Activated T-cell treated with anti-CD3 and anti-CD28 coated beads, Interleukin-2, amount 50 U/mL, for 72 hours (primary cell): Measurements from ENCODE around the gene TKTL1. TPM values are rescaled to one million over a fixed set of nuclear protein-coding genes. Genes with fewer than 3 reads are reported as not detected.
"Not testable (repeated sequence)": the region's sequence is repeated elsewhere in the genome, so short reads cannot be mapped to it uniquely, and the experiment has no call there.

Experiments used
- ATAC-seq, 2 donors: fragments of 150-1000 bp; cut with Tn5 transposase; replicated peaks in 1 of 2; 2 replicates each; pipeline ENCODE4 v1.10.0; 2021; ENCODE audit warnings: moderate library complexity in 2 of 2, mild to moderate bottlenecking in 1 of 2
- DNase-seq, 2 donors: peaks; one replicate each; pipeline ENCODE4 v3.0.0; 2021 to 2022; ENCODE audit warnings: mixed read lengths in 1 of 2
- H3K27ac Mint-ChIP-seq: one replicate; pipeline ENCODE4 v1.8.0; 2022; ENCODE audit warnings: mild to moderate bottlenecking, moderate library complexity, mixed read lengths
- H3K27me3 Mint-ChIP-seq: one replicate; pipeline ENCODE4 v1.8.0; 2022; ENCODE audit warnings: low read depth, mixed read lengths
- H3K36me3 Mint-ChIP-seq, 2 donors: one replicate each; pipeline ENCODE4 v1.8.0; 2022; ENCODE audit warnings: mixed read lengths in 2 of 2, mild to moderate bottlenecking in 1 of 2; ENCODE audit not compliant: insufficient read depth in 2 of 2
- H3K4me1 Mint-ChIP-seq: one replicate; pipeline ENCODE4 v1.8.0; 2022; ENCODE audit warnings: low read depth, mixed read lengths
- H3K4me3 Mint-ChIP-seq, 2 donors: one replicate each; pipeline ENCODE4 v1.8.0; 2022; ENCODE audit warnings: mild to moderate bottlenecking in 2 of 2, mixed read lengths in 2 of 2, moderate library complexity in 2 of 2
- H3K9me3 Mint-ChIP-seq, 2 donors: one replicate each; pipeline ENCODE4 v1.8.0; 2022; ENCODE audit warnings: mixed read lengths in 2 of 2
- total RNA-seq, 2 donors: library from RNA; stranded (reverse); gene quantifications; one replicate each; pipeline ENCODE4 v1.2.3, GENCODE V29; 2022

Gene TKTL1
- total RNA-seq, 2 donors from 2014 or later, result 0.65 to 0.74 TPM

DNA sequence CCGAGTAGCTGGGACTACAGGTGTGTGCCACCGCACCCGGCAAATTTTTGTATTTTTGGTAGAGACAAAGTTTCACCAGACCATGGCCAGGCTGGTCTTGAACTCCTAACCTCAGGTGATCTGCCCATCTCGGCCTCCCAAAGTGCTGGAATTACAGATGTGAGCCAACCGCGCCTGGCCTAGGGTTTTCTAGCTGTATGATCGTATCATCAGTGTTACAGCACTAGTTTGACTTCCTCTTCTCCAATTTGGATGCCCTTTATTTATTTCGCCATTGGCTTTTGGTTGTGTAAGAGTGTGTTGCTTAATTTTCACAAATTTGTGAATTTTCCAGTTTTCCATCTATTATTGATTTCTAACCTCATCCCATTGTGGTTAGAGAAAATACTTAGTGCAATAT is 5.2 kb downstream of the TKTL1 start:
- ATAC-seq (no peak), DNase-seq (no peak)
- Mint-ChIP-seq H3K9me3 (no peaks in the 10 kb centered on the region), H3K4me3 (no peak overlapping the region), H3K27ac (no peak overlapping the region), H3K27me3 (peaks cover 11% of the 10 kb centered on the region), H3K4me1 (no peaks in the 10 kb centered on the region), H3K36me3 (no peaks in the 10 kb centered on the region)

- not testable (repeated sequence) for DNase-seq, H3K4me3 Mint-ChIP-seq, ATAC-seq, H3K36me3 Mint-ChIP-seq, H3K9me3 Mint-ChIP-seq, H3K27ac Mint-ChIP-seq, H3K4me1 Mint-ChIP-seq
- H3K27me3 Mint-ChIP-seq, result peaks cover 16% of the 10 kb centered on the region
These were observed 7.4 kb downstream of the TKTL1 start for GRCh38 chrX:154302998-154303397.

GRCh38 chrX:154303476-154303875 is 7.9 kb downstream of the TKTL1 start:
- H3K27me3 Mint-ChIP-seq, result peaks cover 16% of the 10 kb centered on the region
- H3K36me3 Mint-ChIP-seq, result no peaks in the 10 kb centered on the region
- H3K4me1 Mint-ChIP-seq, result peaks cover 9% of the 10 kb centered on the region
- no peak overlapping the region for H3K4me3 Mint-ChIP-seq
- H3K9me3 Mint-ChIP-seq, result no peaks in the 10 kb centered on the region
- DNase-seq, result no peak
- H3K27ac Mint-ChIP-seq, result no peak overlapping the region
- ATAC-seq, result no peak

DNA sequence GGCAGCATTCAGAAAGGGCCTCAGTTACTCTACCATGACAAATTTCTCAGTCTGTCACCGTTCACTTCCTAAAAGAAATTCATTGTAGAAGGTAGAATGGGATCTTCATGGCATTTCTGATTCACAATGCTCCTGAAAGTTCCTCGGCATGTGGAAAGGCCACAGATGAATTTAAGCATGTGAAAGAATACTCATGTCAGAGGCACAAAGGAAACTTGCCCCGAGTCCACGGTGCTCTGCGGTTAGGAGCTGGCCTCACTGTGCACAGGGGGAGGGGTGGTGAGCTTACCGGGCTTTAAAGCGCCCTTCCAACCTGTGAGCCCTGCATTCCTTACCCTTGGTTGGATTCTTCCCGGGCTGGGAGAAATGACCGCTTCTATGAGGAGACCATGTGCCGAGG is 9.3 kb downstream of the TKTL1 start:
- no peak overlapping the region for H3K4me3 Mint-ChIP-seq
- no peak overlapping the region for H3K27ac Mint-ChIP-seq
- no peaks in the 10 kb centered on the region for H3K9me3 Mint-ChIP-seq
- DNase-seq (no peak), ATAC-seq (no peak)
- peaks cover 15% of the 10 kb centered on the region for H3K4me1 Mint-ChIP-seq
- no peaks in the 10 kb centered on the region for H3K36me3 Mint-ChIP-seq
- peaks cover 16% of the 10 kb centered on the region for H3K27me3 Mint-ChIP-seq

- DNase-seq (no peak), ATAC-seq (no peak)
- peaks cover 16% of the 10 kb centered on the region for H3K4me1 Mint-ChIP-seq
- no peak overlapping the region for H3K4me3 Mint-ChIP-seq
- no peak overlapping the region for H3K27ac Mint-ChIP-seq
- H3K27me3 Mint-ChIP-seq, result peaks cover 16% of the 10 kb centered on the region
- H3K9me3 Mint-ChIP-seq, result no peaks in the 10 kb centered on the region
- H3K36me3 Mint-ChIP-seq, result no peaks in the 10 kb centered on the region
These were observed 10.1 kb downstream of the TKTL1 start for GRCh38 chrX:154305541-154306205.

GRCh38 chrX:154307202-154307601 is 11.6 kb downstream of the TKTL1 start:
- H3K36me3 Mint-ChIP-seq, result no peaks in the 10 kb centered on the region
- H3K27me3 Mint-ChIP-seq, result peaks cover 27% of the 10 kb centered on the region
- DNase-seq (no peak), ATAC-seq (no peak)
- H3K4me3 Mint-ChIP-seq, result no peak overlapping the region
- no peaks in the 10 kb centered on the region for H3K9me3 Mint-ChIP-seq
- peaks cover 32% of the 10 kb centered on the region for H3K4me1 Mint-ChIP-seq
- H3K27ac Mint-ChIP-seq, result no peak overlapping the region

GRCh38 chrX:154308108-154308946 is 12.7 kb downstream of the TKTL1 start:
- H3K4me3 Mint-ChIP-seq, result no peak overlapping the region

GRCh38 chrX:154309041-154309775 is 13.6 kb downstream of the TKTL1 start:
- DNase-seq (no peak), ATAC-seq (no peak)
- Mint-ChIP-seq H3K9me3 (no peaks in the 10 kb centered on the region), H3K4me1 (peaks cover 51% of the 10 kb centered on the region), H3K36me3 (no peaks in the 10 kb centered on the region), H3K27me3 (peaks cover 25% of the 10 kb centered on the region), H3K27ac (no peak overlapping the region), H3K4me3 (no peak overlapping the region)

More at GRCh38 chrX:154308108-154308946, 12.7 kb downstream of the TKTL1 start:
- H3K27ac Mint-ChIP-seq, result peak overlapping the region; percentile 34
- ATAC-seq (peak; percentile 76), DNase-seq (peak; percentile 82 to 85)
- no peaks in the 10 kb centered on the region for H3K36me3 Mint-ChIP-seq
- peaks cover 42% of the 10 kb centered on the region for H3K4me1 Mint-ChIP-seq
- H3K27me3 Mint-ChIP-seq, result peaks cover 26% of the 10 kb centered on the region
- no peaks in the 10 kb centered on the region for H3K9me3 Mint-ChIP-seq

GRCh38 chrX:154310616-154311536 is 15.3 kb downstream of the TKTL1 start:
- Mint-ChIP-seq H3K36me3 (no peaks in the 10 kb centered on the region), H3K27me3 (peaks cover 24% of the 10 kb centered on the region), H3K9me3 (no peaks in the 10 kb centered on the region), H3K4me3 (no peak overlapping the region), H3K27ac (peak overlapping the region; percentile 18), H3K4me1 (peaks cover 59% of the 10 kb centered on the region)
- ATAC-seq (peak; percentile 20 to 21), DNase-seq (no peak)

DNA sequence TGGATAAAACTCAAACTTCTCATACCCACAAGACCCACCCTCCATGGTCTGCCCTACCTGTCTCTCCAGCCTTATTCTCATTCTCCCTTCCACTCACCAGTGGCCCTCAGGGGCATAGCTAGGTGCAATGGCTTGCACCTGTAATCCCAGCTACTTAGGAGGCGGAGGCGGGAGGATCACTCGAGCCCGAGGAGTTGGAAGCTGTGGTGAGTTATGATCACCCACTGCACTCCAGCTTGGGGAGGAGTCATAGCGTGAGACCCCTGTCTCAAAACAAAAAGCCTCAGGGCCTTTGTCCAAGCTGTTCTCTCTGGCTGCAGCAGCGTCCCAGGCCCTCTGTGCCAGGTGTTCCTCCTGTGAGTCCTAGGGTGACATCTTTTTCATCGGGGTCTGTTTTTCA is 16.5 kb downstream of the TKTL1 start:
- H3K4me1 Mint-ChIP-seq, result peaks cover 65% of the 10 kb centered on the region
- DNase-seq, result no peak

GRCh38 chrX:154313147-154313546 is 17.6 kb downstream of the TKTL1 start:
- H3K36me3 Mint-ChIP-seq, result no peaks in the 10 kb centered on the region
- ATAC-seq (peak; percentile 72 to 80), DNase-seq (peak; percentile 39 to 44)
- H3K27me3 Mint-ChIP-seq, result peaks cover 20% of the 10 kb centered on the region
- peak overlapping the region; percentile 67 to 96 for H3K4me3 Mint-ChIP-seq
- no peaks in the 10 kb centered on the region for H3K9me3 Mint-ChIP-seq
- peaks cover 66% of the 10 kb centered on the region for H3K4me1 Mint-ChIP-seq
- peak overlapping the region; percentile 97 for H3K27ac Mint-ChIP-seq

More for the DNA sequence above, 16.5 kb downstream of the TKTL1 start:
- peak overlapping the region in 1 of 2 donors; percentile 96 for H3K4me3 Mint-ChIP-seq
- H3K36me3 Mint-ChIP-seq, result no peaks in the 10 kb centered on the region
- H3K9me3 Mint-ChIP-seq, result no peaks in the 10 kb centered on the region
- no peak for ATAC-seq
- H3K27ac Mint-ChIP-seq, result no peak overlapping the region
- peaks cover 20% of the 10 kb centered on the region for H3K27me3 Mint-ChIP-seq

- H3K27me3 Mint-ChIP-seq, result peaks cover 20% of the 10 kb centered on the region
- peaks cover 62% of the 10 kb centered on the region for H3K4me1 Mint-ChIP-seq
- no peak overlapping the region for H3K4me3 Mint-ChIP-seq
- H3K9me3 Mint-ChIP-seq, result no peaks in the 10 kb centered on the region
- no peak for ATAC-seq
- DNase-seq, result no peak
- H3K27ac Mint-ChIP-seq, result no peak overlapping the region
- H3K36me3 Mint-ChIP-seq, result no peaks in the 10 kb centered on the region
These were observed 19.8 kb downstream of the TKTL1 start for GRCh38 chrX:154315416-154315815.
